HCEC 1CT (cell line): ENCODE data around the gene SWT1.

ENCODE experiments used
- DNase-seq: peaks from one replicate; pipeline ENCODE4 v3.0.0-alpha.2; 2017

Gene SWT1

GRCh38 chr1:185324118-185324517 is 167.2 kb downstream of the SWT1 start:
- DNase-seq: no peak

- DNase-seq: no peak
These were observed 168.4 kb downstream of the SWT1 start for GRCh38 chr1:185325413-185325812.

DNA sequence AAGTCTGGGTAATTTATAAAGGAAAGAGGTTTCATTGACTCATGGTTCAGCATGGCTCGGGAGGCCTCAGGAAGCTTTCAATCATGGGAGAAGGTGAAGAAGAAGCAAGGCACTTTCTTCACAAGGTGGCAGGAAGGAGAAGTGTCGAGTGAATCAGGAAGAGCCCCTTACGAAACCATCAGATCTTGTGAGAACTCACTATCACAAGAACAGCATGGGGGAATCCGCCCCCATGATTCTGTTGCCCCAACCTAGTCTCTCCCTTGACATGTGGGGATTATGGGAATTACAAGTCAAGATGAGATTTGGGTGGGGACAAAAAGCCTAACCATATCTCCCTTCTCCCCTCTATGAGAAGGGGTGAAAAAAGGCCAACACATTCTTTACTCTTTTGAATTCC is 171.3 kb downstream of the SWT1 start:
- DNase-seq: no peak

DNA sequence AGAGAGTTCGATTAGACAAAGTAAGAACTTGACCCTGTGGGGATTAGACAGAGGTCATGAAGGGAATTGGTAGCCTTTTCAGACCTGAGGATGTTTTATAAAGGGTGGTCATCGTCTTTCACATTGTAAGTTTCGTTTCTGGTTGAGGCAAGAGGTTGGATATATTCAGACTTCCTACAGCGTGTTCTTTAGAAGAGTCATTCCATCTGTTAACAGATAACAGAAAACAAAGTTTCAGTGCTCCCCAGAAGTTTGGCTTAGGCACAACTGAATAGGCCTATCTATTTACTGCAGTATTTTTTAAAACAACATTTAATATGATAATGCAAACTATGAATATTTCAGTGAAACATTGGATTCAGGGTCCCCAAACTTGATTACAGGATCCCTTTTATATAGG is 177.2 kb downstream of the SWT1 start:
- DNase-seq: no peak

GRCh38 chr1:185337246-185337645 is 180.3 kb downstream of the SWT1 start:
- no peak for DNase-seq

- no peak for DNase-seq
These were observed 182.0 kb downstream of the SWT1 start for GRCh38 chr1:185338719-185339622.

DNA sequence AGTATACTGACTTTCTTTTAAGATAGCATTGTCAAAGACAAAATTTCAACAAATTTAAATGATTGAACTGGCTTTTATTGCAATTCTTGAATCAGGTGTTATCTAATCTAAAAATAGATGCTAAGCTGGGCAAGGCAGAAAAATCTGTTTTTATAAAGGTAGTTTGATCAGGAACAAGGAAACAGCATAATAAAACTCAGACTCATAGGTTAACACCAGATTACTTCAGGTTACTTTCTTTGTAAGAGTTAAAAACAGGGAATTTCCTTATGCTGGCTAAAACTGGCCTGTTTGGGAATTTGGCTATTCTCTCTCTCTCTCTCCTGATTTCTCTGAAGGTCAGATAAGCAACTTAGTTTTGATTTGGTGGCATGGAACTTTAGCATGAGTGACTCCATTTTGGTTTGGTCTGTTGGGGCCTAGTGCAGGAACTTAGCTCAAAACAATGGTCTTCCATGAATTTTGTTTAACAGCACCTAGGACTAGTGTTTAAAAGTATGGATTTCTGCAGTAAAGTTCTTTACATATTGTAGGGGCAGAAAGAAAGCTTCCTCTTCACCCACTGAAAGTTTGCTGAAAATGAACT is 184.3 kb downstream of the SWT1 start:
- no peak for DNase-seq
